IMR-90 (cell line): ENCODE data around the gene MINK1. TPM values are rescaled to one million over a fixed set of nuclear protein-coding genes. Genes with fewer than 3 reads are reported as not detected.
A peak's percentile ranks its signal among the peaks of the same experiment; 100 is the strongest.

Experiments
- ATAC-seq: fragments of 200-7000 bp; cut with Tn5 transposase; 2 replicates; pipeline ENCODE4 v1.9.1; 2020; ENCODE audit warnings: low read depth, mild to moderate bottlenecking, moderate library complexity
- BruUV-seq: library from RNA; stranded (reverse); fragments of 400-500 nt; replicated peaks from 2 replicates; lab custom pipeline; 2021; lab: Mats Ljungman, UMichigan
- CTCF ChIA-PET: fragments of 300-600 bp; formaldehyde crosslinking; extraction: SDS; loops from one replicate; lab custom pipeline; 2021; ENCODE audit warnings: antibody characterized with exemption; lab: Yijun Ruan, JAX
- POLR2A ChIA-PET: fragments of 300-600 bp; sonication (Branson Sonifier 250); formaldehyde crosslinking; loops from one replicate; lab custom pipeline; 2022; ENCODE audit warnings: antibody characterized with exemption; ENCODE audit not compliant: unreplicated experiment; lab: Charles Lee
- DNase-seq: peaks from one replicate; pipeline ENCODE4 v3.0.0; 2013
- H2AFZ ChIP-seq: replicated peaks from 2 replicates; pipeline ENCODE3; 2013; ENCODE audit warnings: low read length, mild to moderate bottlenecking; ENCODE audit not compliant: poor library complexity
- H2AK5ac ChIP-seq: 2 replicates; pipeline ENCODE4 v1.6.1; 2013; ENCODE audit warnings: low read depth, low read length, inconsistent platforms
- H2AK9ac ChIP-seq: replicated peaks from 2 replicates; pipeline ENCODE3; 2013; ENCODE audit warnings: mild to moderate bottlenecking, low read depth, low read length, moderate library complexity; ENCODE audit not compliant: poor library complexity
- H2BK120ac ChIP-seq: 2 replicates; pipeline ENCODE4 v1.6.1; 2013; ENCODE audit warnings: low read depth, low read length, inconsistent platforms
- H2BK15ac ChIP-seq: 3 replicates; pipeline ENCODE4 v1.6.1; 2013; ENCODE audit warnings: low read depth, low read length, inconsistent platforms
- H2BK20ac ChIP-seq: 2 replicates; pipeline ENCODE4 v1.6.1; 2013; ENCODE audit warnings: low read depth, mild to moderate bottlenecking, inconsistent platforms, low read length, moderate library complexity
- H2BK5ac ChIP-seq: 2 replicates; pipeline ENCODE4 v1.6.1; 2013; ENCODE audit warnings: mild to moderate bottlenecking, low read depth, low read length, inconsistent platforms; ENCODE audit not compliant: poor library complexity, severe bottlenecking
- H3K14ac ChIP-seq: replicated peaks from 2 replicates; pipeline ENCODE4 v1.6.1; 2013; ENCODE audit warnings: low read depth, low read length, inconsistent platforms
- H3K18ac ChIP-seq: 2 replicates; pipeline ENCODE4 v1.6.1; 2013; ENCODE audit warnings: low read depth, low read length, control low read depth
- H3K23ac ChIP-seq: 2 replicates; pipeline ENCODE4 v1.6.1; 2013; ENCODE audit warnings: low read depth, low read length, inconsistent platforms
- H3K27ac ChIP-seq: 2 replicates; pipeline ENCODE4 v1.5.1; 2013; ENCODE audit warnings: mild to moderate bottlenecking, control low read depth, low read length; ENCODE audit not compliant: insufficient read depth
- H3K27me3 ChIP-seq: 2 replicates; pipeline ENCODE4 v1.6.1; 2013; ENCODE audit warnings: low read length; ENCODE audit not compliant: control insufficient read depth, insufficient read depth
- H3K36me3 ChIP-seq: 2 replicates; pipeline ENCODE4 v1.6.1; 2013; ENCODE audit warnings: low read length, mixed read lengths; ENCODE audit not compliant: control insufficient read depth, insufficient read depth
- H3K4ac ChIP-seq: 2 replicates; pipeline ENCODE4 v1.6.1; 2013; ENCODE audit warnings: low read depth, low read length, inconsistent platforms
- H3K4me1 ChIP-seq: 2 replicates; pipeline ENCODE4 v1.6.1; 2013; ENCODE audit warnings: low read length, mixed read lengths; ENCODE audit not compliant: control insufficient read depth, insufficient read depth
- H3K4me2 ChIP-seq: 2 replicates; pipeline ENCODE4 v1.6.1; 2013; ENCODE audit warnings: low read depth, mild to moderate bottlenecking, control low read depth, low read length, moderate library complexity
- H3K4me3 ChIP-seq: 2 replicates; pipeline ENCODE4 v1.5.1; 2013; ENCODE audit warnings: low read depth, mild to moderate bottlenecking, control low read depth, low read length, moderate library complexity; ENCODE audit not compliant: insufficient read depth
- H3K56ac ChIP-seq: 2 replicates; pipeline ENCODE4 v1.6.1; 2013; ENCODE audit warnings: low read length, inconsistent platforms; ENCODE audit not compliant: insufficient read depth; ENCODE audit errors: extremely low read depth
- H3K79me1 ChIP-seq, 2 experiments: 2 replicates each; pipeline ENCODE4 v1.6.1; 2013; ENCODE audit warnings: low read length in 2 of 2, inconsistent platforms in 1 of 2, low read depth in 1 of 2
- H3K9ac ChIP-seq: 2 replicates; pipeline ENCODE4 v1.6.1; 2013; ENCODE audit warnings: low read depth, low read length, control low read depth
- H3K9me1 ChIP-seq: 2 replicates; pipeline ENCODE4 v1.6.1; 2013; ENCODE audit warnings: low read length, inconsistent platforms; ENCODE audit not compliant: insufficient read depth
- H3K9me3 ChIP-seq: 2 replicates; pipeline ENCODE4 v1.6.1; 2013; ENCODE audit warnings: low read length; ENCODE audit not compliant: control insufficient read depth, insufficient read depth
- H4K20me1 ChIP-seq: 2 replicates; pipeline ENCODE4 v1.6.1; 2013; ENCODE audit warnings: low read length, inconsistent platforms; ENCODE audit not compliant: insufficient read depth
- H4K5ac ChIP-seq: 2 replicates; pipeline ENCODE4 v1.6.1; 2013; ENCODE audit warnings: mild to moderate bottlenecking, low read depth, low read length, control low read depth
- H4K8ac ChIP-seq, 2 experiments: 2 replicates each; pipeline ENCODE4 v1.6.1; 2013; ENCODE audit warnings: low read depth in 2 of 2, low read length in 2 of 2, control low read depth in 1 of 2, inconsistent platforms in 1 of 2
- H4K91ac ChIP-seq: 2 replicates; pipeline ENCODE4 v1.6.1; 2013; ENCODE audit warnings: low read depth, low read length, inconsistent platforms; ENCODE audit not compliant: insufficient read depth
- BHLHE40 ChIP-seq: fragments of 150-350 bp; IDR thresholded peaks from 2 replicates; pipeline ENCODE4 v1.6.1; 2016; ENCODE audit warnings: mild to moderate bottlenecking, low read depth, low read length
- CEBPB ChIP-seq: IDR thresholded peaks from 2 replicates; pipeline ENCODE4 v1.6.1; 2012; ENCODE audit warnings: low read depth, low read length, improper control_type of control experiment
- CTCF ChIP-seq: conservative IDR thresholded peaks from 2 replicates; pipeline ENCODE4 v1.5.1; 2012; ENCODE audit warnings: mild to moderate bottlenecking, low read depth, low read length, improper control_type of control experiment
- ELK1 ChIP-seq: fragments of 150-350 bp; IDR thresholded peaks from 2 replicates; pipeline ENCODE4 v1.6.1; 2016; ENCODE audit warnings: low read depth, mild to moderate bottlenecking, low read length, moderate library complexity, borderline replicate concordance
- FOS ChIP-seq: fragments of 150-350 bp; IDR thresholded peaks from 2 replicates; pipeline ENCODE4 v1.6.1; 2016; ENCODE audit warnings: low read depth, low read length
- MXI1 ChIP-seq: IDR thresholded peaks from 2 replicates; pipeline ENCODE4 v1.6.1; 2012; ENCODE audit warnings: low read depth, mild to moderate bottlenecking, low read length, moderate library complexity, borderline replicate concordance
- POLR2A ChIP-seq: IDR thresholded peaks from 2 replicates; pipeline ENCODE4 v1.6.1; 2012; ENCODE audit warnings: mild to moderate bottlenecking, low read depth, low read length
- RAD21 ChIP-seq: IDR thresholded peaks from 2 replicates; pipeline ENCODE4 v1.6.1; 2012; ENCODE audit warnings: low read length, improper control_type of control experiment
- RCOR1 ChIP-seq: IDR thresholded peaks from 2 replicates; pipeline ENCODE4 v1.6.1; 2012; ENCODE audit warnings: mild to moderate bottlenecking, low read length, improper control_type of control experiment; ENCODE audit not compliant: insufficient replicate concordance
- RFX5 ChIP-seq: IDR thresholded peaks from 2 replicates; pipeline ENCODE4 v1.8.0; 2012; ENCODE audit warnings: low read depth, mild to moderate bottlenecking, low read length, moderate library complexity
- SMC3 ChIP-seq: fragments of 150-350 bp; IDR thresholded peaks from 2 replicates; pipeline ENCODE4 v1.6.1; 2016; ENCODE audit warnings: low read depth, mild to moderate bottlenecking, antibody characterized with exemption, low read length, moderate library complexity
- WGBS, 2 experiments: methylation state at CpG; one replicate each; pipeline versions ENCODE4 v1.1.5 to v1.1.7; 2013; ENCODE audit warnings: missing lambda C conversion rate in 2 of 2; ENCODE audit not compliant: insufficient read length in 1 of 2; ENCODE audit errors: extremely low coverage in 2 of 2; 5-methylcytosine and 5-hydroxymethylcytosine counted together
- dilution Hi-C: fragments of 300-500 bp; cut with HindIII; formaldehyde crosslinking; loops from one replicate; pipeline ENCODE4 v1.14.3; 2018; ENCODE audit warnings: low sequenced_read_pairs; ENCODE audit not compliant: unreplicated experiment
- in situ Hi-C: fragments of 300-500 bp; cut with MboI; formaldehyde crosslinking; loops from 3 replicates; pipeline ENCODE4 v1.14.3; 2019; ENCODE audit warnings: low sequenced_read_pairs, inconsistent platforms, mixed read lengths
- intact Hi-C: fragments of 100-400 bp; cut with micrococcal nuclease; formaldehyde crosslinking; loops from 2 replicates; pipeline ENCODE4 v1.10.0; 2022
- polyA plus RNA-seq, 3 experiments: library from polyadenylated mRNA; depleted of rRNA; stranded (reverse); fragments of >200 nt; gene quantifications; 2 replicates each; pipeline ENCODE4 v1.2.3, GENCODE V29; 2012; ENCODE audit warnings: low replicate concordance in 1 of 3
- total RNA-seq: library from RNA; depleted of rRNA; stranded (reverse); fragments of >200 nt; gene quantifications from 2 replicates; pipeline ENCODE4 v1.2.3, GENCODE V29; 2012

Gene MINK1
- total and polyA plus RNA-seq, 2 of the 4 experiments (the other 2 are of a cell fraction) = 12.2 to 40.9 TPM

GRCh38 chr17:4939796-4940554 lies 106.8 kb downstream of the MINK1 start, which contains the start of the genes RNF167 and SLC25A11:
Gene RNF167, plus strand, starts transcription at chr17:4940268. Its CDS starts 642 bp downstream, at chr17:4940910.
Gene SLC25A11, minus strand, starts transcription at chr17:4940046. Its CDS starts 136 bp downstream, at chr17:4939910.
- intact Hi-C loops = loop anchor here (1.0 kb wide), 1 partner anchor 31 kb away; no protein-coding TSS in a partner anchor

More at GRCh38 chr17:4939796-4940554, 106.8 kb downstream of the MINK1 start, which contains the start of the genes RNF167 and SLC25A11:
- peak within 1 kb of the TSS; percentile 93 for H2AK5ac ChIP-seq
- dilution Hi-C loops (no loop called here), in situ Hi-C loops (no loop called here)
- peaks cover 22 to 61% of the 10 kb centered on the region in 2 experiments; a peak in 3 of 4 replicates for H3K79me1 ChIP-seq
- H3K14ac ChIP-seq = peak within 1 kb of the TSS; percentile 92
- H3K9ac ChIP-seq = peak within 1 kb of the TSS; percentile 84
- H3K36me3 ChIP-seq = peaks cover 43% of the 10 kb centered on the region
- no peaks in the 10 kb centered on the region for H3K27me3 ChIP-seq
- peaks cover 15% of the 10 kb centered on the region; the same call in 1 of the 2 replicates for H3K9me1 ChIP-seq
- CTCF ChIA-PET = interaction anchor here (0.5 to 1.6 kb wide), 3 partner anchors 27 to 40 kb away, joined by 3 read pairs; partner anchors contain the start of gene SPAG7
- H4K5ac ChIP-seq = peak within 1 kb of the TSS; percentile 72
- H2BK20ac ChIP-seq = 0 out of 2 replicates have a peak within 1 kb of the TSS, but pooled peaks have one; percentile 70
- POLR2A ChIA-PET = interaction anchor here (0.6 to 2.0 kb wide), 3 partner anchors 9 to 31 kb away, joined by 3 to 14 read pairs (median 3); partner anchors contain the start of gene SPAG7
- peak within 1 kb of the TSS; percentile 94 for H3K4me2 ChIP-seq
- no TSS peak for BruUV-seq
- peak within 1 kb of the TSS; percentile 36; the same call in 1 of the 2 replicates for H3K18ac ChIP-seq
- H2AFZ ChIP-seq = peak within 1 kb of the TSS; percentile 89
- DNase-seq = peak; percentile 100
- peak within 1 kb of the TSS; percentile 78 for H3K27ac ChIP-seq
- no peaks in the 10 kb centered on the region for H3K9me3 ChIP-seq
- H3K56ac ChIP-seq = peak within 1 kb of the TSS; percentile 90
- WGBS, 2 experiments = 0% methylated on average over 38 of the region's 72 CpGs; no CpG with 5 or more reads in 1 of the 2 experiments
- H4K91ac ChIP-seq = peak within 1 kb of the TSS; percentile 93
- peak within 1 kb of the TSS; percentile 82 to 99 for H4K8ac ChIP-seq
- H2AK9ac ChIP-seq = peak within 1 kb of the TSS; percentile 99
- TF ChIP-seq BHLHE40 (peak; percentile 95), FOS (no peak), RAD21 (no peak), MXI1 (peak; percentile 72; the same call in 1 of the 2 replicates), RFX5 (no peak), SMC3 (no peak), CEBPB (peak; percentile 33), ELK1 (no peak), CTCF (no peak), POLR2A (peak; percentile 71), RCOR1 (no peak)
- peak within 1 kb of the TSS; percentile 85 for H2BK120ac ChIP-seq
- peak within 1 kb of the TSS; percentile 55 for H2BK5ac ChIP-seq
- H2BK15ac ChIP-seq = no peak within 1 kb of the TSS; the same call in 2 of the 3 replicates
- peaks cover 38% of the 10 kb centered on the region for H4K20me1 ChIP-seq
- peak within 1 kb of the TSS; percentile 99 for H3K23ac ChIP-seq
- peak; percentile 89 for ATAC-seq
- peak within 1 kb of the TSS; percentile 92 for H3K4ac ChIP-seq
- peaks cover 13% of the 10 kb centered on the region for H3K4me1 ChIP-seq
- peak within 1 kb of the TSS; percentile 68 for H3K4me3 ChIP-seq
